Measurements from ENCODE around the gene RETREG1.

RETREG1 gene

GRCh38 chr5:16589658-16590057, 27.1 kb downstream of the RETREG1 start:
- DNase-seq (ENCODE audit: low read depth, low spot score), result no peak
- no peak overlapping the region for H3K4me3 ChIP-seq (ENCODE audit: low read length)

- DNase-seq (ENCODE audit: low read depth, low spot score), result no peak
- no peak overlapping the region for H3K4me3 ChIP-seq (ENCODE audit: low read length)
Measured at GRCh38 chr5:16588434-16589214, 28.2 kb downstream of the RETREG1 start.

- DNase-seq (ENCODE audit: low read depth, low spot score), result no peak
- H3K4me3 ChIP-seq (ENCODE audit: low read length), result no peak overlapping the region
Measured at GRCh38 chr5:16586556-16586955, 30.2 kb downstream of the RETREG1 start.

- no peak for DNase-seq (ENCODE audit: low read depth, low spot score)
- H3K4me3 ChIP-seq (ENCODE audit: low read length), result no peak overlapping the region
Measured at GRCh38 chr5:16585041-16585667, 31.6 kb downstream of the RETREG1 start.

- no peak overlapping the region for H3K4me3 ChIP-seq (ENCODE audit: low read length)
- DNase-seq (ENCODE audit: low read depth, low spot score), result no peak
Measured at GRCh38 chr5:16582081-16582480, 34.7 kb downstream of the RETREG1 start.

- H3K4me3 ChIP-seq (ENCODE audit: low read length), result no peak overlapping the region
- no peak for DNase-seq (ENCODE audit: low read depth, low spot score)
Measured at GRCh38 chr5:16580382-16580781, 36.4 kb downstream of the RETREG1 start.

- no peak for DNase-seq (ENCODE audit: low read depth, low spot score)
- H3K4me3 ChIP-seq (ENCODE audit: low read length), result no peak overlapping the region
Measured at GRCh38 chr5:16579142-16579847, 37.5 kb downstream of the RETREG1 start.

- H3K4me3 ChIP-seq (ENCODE audit: low read length), result no peak overlapping the region
- no peak for DNase-seq (ENCODE audit: low read depth, low spot score)
Measured at GRCh38 chr5:16578474-16578883, 38.3 kb downstream of the RETREG1 start.

- no peak overlapping the region for H3K4me3 ChIP-seq (ENCODE audit: low read length)
- DNase-seq (ENCODE audit: low read depth, low spot score), result no peak
Measured at GRCh38 chr5:16577677-16578076, 39.1 kb downstream of the RETREG1 start.

GRCh38 chr5:16574789-16575721, 41.7 kb downstream of the RETREG1 start:
- DNase-seq (ENCODE audit: low read depth, low spot score), result no peak
- H3K4me3 ChIP-seq (ENCODE audit: low read length), result no peak overlapping the region

- DNase-seq (ENCODE audit: low read depth, low spot score), result no peak
- H3K4me3 ChIP-seq (ENCODE audit: low read length), result no peak overlapping the region
Measured at GRCh38 chr5:16573401-16573800, 43.4 kb downstream of the RETREG1 start.

GRCh38 chr5:16572289-16573015, 44.3 kb downstream of the RETREG1 start:
- no peak overlapping the region for H3K4me3 ChIP-seq (ENCODE audit: low read length)
- DNase-seq (ENCODE audit: low read depth, low spot score), result no peak

GRCh38 chr5:16571016-16571415, 45.8 kb downstream of the RETREG1 start:
- DNase-seq (ENCODE audit: low read depth, low spot score), result no peak
- H3K4me3 ChIP-seq (ENCODE audit: low read length), result no peak overlapping the region

GRCh38 chr5:16570121-16570815, 46.5 kb downstream of the RETREG1 start:
- H3K4me3 ChIP-seq (ENCODE audit: low read length), result no peak overlapping the region
- no peak for DNase-seq (ENCODE audit: low read depth, low spot score)

- no peak for DNase-seq (ENCODE audit: low read depth, low spot score)
- H3K4me3 ChIP-seq (ENCODE audit: low read length), result no peak overlapping the region
Measured at GRCh38 chr5:16568875-16569580, 47.8 kb downstream of the RETREG1 start.

- H3K4me3 ChIP-seq (ENCODE audit: low read length), result no peak overlapping the region
- no peak for DNase-seq (ENCODE audit: low read depth, low spot score)
Measured at GRCh38 chr5:16567365-16567764, 49.4 kb downstream of the RETREG1 start.

GRCh38 chr5:16565118-16565517, 51.7 kb downstream of the RETREG1 start:
- no peak for DNase-seq (ENCODE audit: low read depth, low spot score)
- no peak overlapping the region for H3K4me3 ChIP-seq (ENCODE audit: low read length)

Measured in Jurkat, Clone E6-1 (cell line).